Choroid plexus epithelial cell (primary cell): ENCODE data around the gene TSPAN18.

Source experiments
- DNase-seq: peaks from one replicate; pipeline ENCODE4 v3.0.0-alpha.2; 2010; ENCODE audit warnings: low read depth
- H3K4me3 ChIP-seq: 2 replicates; pipeline ENCODE4 v1.5.1; 2011; ENCODE audit warnings: low read depth, mild to moderate bottlenecking, control low read depth, low read length, moderate library complexity
- TF ChIP-seq, protein P1 (sequence below): conservative IDR thresholded peaks from 2 replicates; pipeline ENCODE4 v1.5.1; 2011; ENCODE audit warnings: low read depth, mild to moderate bottlenecking, control low read depth, inconsistent platforms, low read length, moderate library complexity

TSPAN18 gene

GRCh38 chr11:44877571-44878497, 151.1 kb downstream of the TSPAN18 start:
- DNase-seq, result no peak
- TF ChIP-seq, protein P1, sequence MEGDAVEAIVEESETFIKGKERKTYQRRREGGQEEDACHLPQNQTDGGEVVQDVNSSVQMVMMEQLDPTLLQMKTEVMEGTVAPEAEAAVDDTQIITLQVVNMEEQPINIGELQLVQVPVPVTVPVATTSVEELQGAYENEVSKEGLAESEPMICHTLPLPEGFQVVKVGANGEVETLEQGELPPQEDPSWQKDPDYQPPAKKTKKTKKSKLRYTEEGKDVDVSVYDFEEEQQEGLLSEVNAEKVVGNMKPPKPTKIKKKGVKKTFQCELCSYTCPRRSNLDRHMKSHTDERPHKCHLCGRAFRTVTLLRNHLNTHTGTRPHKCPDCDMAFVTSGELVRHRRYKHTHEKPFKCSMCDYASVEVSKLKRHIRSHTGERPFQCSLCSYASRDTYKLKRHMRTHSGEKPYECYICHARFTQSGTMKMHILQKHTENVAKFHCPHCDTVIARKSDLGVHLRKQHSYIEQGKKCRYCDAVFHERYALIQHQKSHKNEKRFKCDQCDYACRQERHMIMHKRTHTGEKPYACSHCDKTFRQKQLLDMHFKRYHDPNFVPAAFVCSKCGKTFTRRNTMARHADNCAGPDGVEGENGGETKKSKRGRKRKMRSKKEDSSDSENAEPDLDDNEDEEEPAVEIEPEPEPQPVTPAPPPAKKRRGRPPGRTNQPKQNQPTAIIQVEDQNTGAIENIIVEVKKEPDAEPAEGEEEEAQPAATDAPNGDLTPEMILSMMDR, result no peak
- H3K4me3 ChIP-seq, result no peak overlapping the region

GRCh38 chr11:44878711-44879110, 151.9 kb downstream of the TSPAN18 start:
- TF ChIP-seq, protein P1, result no peak
- H3K4me3 ChIP-seq, result no peak overlapping the region
- DNase-seq, result no peak

DNA sequence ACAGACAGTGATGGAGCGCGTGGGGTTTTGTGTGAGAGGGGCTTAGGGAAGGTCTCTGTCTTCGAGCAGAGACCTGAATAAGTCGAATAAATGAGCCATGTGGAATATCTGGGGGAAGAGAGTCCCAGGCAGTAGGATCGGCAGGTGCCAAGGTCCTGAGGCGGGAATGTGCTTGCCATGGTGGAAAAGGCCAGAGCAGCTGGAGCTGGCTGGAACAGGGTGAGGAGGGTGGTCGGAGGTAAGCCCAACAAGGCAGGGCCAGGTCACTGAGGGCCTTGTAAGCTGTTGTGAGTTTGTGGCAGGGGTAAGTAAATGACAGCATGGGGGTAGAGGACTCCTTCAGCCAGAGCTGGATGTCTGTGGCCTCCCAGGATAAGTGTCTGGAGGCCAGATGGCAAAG, 152.7 kb downstream of the TSPAN18 start:
- TF ChIP-seq, protein P1, result no peak
- no peak overlapping the region for H3K4me3 ChIP-seq
- no peak for DNase-seq

GRCh38 chr11:44880511-44880910, 153.7 kb downstream of the TSPAN18 start:
- TF ChIP-seq, protein P1, result no peak
- no peak for DNase-seq

GRCh38 chr11:44880953-44881352, 154.2 kb downstream of the TSPAN18 start:
- H3K4me3 ChIP-seq, result no peak overlapping the region
- TF ChIP-seq, protein P1, result no peak
- no peak for DNase-seq

More at GRCh38 chr11:44880511-44880910, 153.7 kb downstream of the TSPAN18 start:
- no peak overlapping the region for H3K4me3 ChIP-seq

GRCh38 chr11:44883277-44883676, 156.5 kb downstream of the TSPAN18 start:
- DNase-seq, result no peak
- H3K4me3 ChIP-seq, result no peak overlapping the region
- TF ChIP-seq, protein P1, result no peak

DNA sequence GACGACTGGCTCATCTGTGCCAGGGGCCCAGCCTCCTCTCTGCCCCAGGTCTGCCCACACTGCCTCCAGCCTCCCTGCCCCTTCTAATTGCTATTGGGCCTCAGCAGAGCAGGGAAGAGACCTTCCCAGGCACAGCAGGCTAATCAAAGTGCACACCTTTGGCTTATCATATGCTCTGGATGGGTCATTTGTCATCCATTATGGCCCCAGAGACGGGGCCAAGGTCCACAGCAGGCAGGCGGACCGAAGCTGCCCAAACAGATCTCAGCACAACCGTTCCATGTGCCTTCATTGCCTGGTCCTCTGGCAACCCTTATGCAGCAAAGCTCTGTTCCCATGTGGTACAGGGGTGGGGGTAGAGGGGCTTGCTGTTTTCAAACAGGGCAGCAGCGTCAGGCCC, 157.3 kb downstream of the TSPAN18 start:
- DNase-seq, result no peak
- no peak overlapping the region for H3K4me3 ChIP-seq
- TF ChIP-seq, protein P1, result no peak
